Gastroesophageal sphincter (tissue), 3 donors: Measurements from ENCODE around the gene PXT1.
A peak's percentile ranks its signal among the peaks of the same experiment; 100 is the strongest.

Experiments used
- EP300 ChIP-seq: sonication (generic); formaldehyde crosslinking; IDR thresholded peaks from one replicate; pipeline ENCODE4 v1.6.1; 2017; ENCODE audit warnings: antibody characterized with exemption, mild to moderate bottlenecking
- POLR2A ChIP-seq, 2 donors: fragments of 450-650 bp; IDR thresholded peaks; one replicate each; pipeline ENCODE4 v1.6.1; 2017; ENCODE audit warnings: antibody characterized with exemption in 2 of 2, mild to moderate bottlenecking in 2 of 2, moderate library complexity in 1 of 2
- POLR2AphosphoS5 ChIP-seq: sonication (generic); formaldehyde crosslinking; IDR thresholded peaks from one replicate; pipeline ENCODE4 v1.6.1; 2017; ENCODE audit warnings: antibody characterized with exemption
- TF ChIP-seq, protein P1 (sequence below), 4 experiments: fragments of 200-600 bp in 2 of 4; fragments of 450-650 bp in 2 of 4; sonication (generic) in 1 of 4; IDR thresholded peaks; one replicate each; pipeline ENCODE4 v1.5.1; 2017 to 2019; ENCODE audit warnings: antibody characterized with exemption in 4 of 4, mild to moderate bottlenecking in 2 of 4, moderate library complexity in 2 of 4

DNA sequence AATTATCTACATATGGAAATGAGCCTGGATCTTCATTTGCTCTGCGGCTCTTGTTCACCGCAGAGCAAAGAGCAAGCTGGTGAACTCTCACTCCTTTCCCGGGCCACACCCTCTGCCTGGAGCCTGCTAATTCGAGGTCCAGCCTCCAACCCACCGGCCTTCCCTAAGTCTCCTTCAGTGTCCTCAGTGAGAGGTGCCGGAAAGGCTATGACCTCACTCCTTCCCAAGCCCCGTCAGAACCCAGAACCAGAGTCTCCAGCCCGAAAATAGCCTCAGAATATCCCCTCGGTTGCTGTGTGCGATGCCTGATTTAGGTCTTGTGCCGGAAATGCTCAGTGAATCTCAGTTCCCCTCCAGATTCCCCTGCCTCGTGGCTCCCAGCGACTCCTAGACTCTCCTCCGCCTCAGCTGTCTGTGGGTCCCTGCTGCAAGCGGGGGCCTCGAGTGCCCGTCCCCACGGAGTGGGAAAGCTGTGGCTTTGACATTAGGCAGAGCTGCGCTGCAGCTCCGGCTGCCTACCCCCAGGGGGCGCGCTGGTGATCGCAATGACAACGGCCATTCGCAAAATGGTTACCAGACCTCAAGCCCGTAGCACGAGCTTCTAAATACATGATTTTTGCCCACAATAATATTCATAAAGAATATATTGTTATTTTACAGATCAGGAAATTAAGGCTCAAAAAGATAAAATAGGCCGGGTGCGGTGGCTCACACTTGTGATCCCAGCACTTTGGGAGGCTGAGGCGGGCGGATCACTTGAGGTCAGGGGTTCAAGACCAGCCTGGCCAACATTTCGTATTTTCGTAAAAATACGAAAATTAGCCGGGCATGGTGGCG is 101.8 kb downstream of the PXT1 start:
- peak; percentile 26 for TF ChIP-seq POLR2AphosphoS5
- no peak for TF ChIP-seq POLR2A (IDR thresholded peaks at IDR 0.05)
- TF ChIP-seq, protein P1, sequence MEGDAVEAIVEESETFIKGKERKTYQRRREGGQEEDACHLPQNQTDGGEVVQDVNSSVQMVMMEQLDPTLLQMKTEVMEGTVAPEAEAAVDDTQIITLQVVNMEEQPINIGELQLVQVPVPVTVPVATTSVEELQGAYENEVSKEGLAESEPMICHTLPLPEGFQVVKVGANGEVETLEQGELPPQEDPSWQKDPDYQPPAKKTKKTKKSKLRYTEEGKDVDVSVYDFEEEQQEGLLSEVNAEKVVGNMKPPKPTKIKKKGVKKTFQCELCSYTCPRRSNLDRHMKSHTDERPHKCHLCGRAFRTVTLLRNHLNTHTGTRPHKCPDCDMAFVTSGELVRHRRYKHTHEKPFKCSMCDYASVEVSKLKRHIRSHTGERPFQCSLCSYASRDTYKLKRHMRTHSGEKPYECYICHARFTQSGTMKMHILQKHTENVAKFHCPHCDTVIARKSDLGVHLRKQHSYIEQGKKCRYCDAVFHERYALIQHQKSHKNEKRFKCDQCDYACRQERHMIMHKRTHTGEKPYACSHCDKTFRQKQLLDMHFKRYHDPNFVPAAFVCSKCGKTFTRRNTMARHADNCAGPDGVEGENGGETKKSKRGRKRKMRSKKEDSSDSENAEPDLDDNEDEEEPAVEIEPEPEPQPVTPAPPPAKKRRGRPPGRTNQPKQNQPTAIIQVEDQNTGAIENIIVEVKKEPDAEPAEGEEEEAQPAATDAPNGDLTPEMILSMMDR (IDR thresholded peaks at IDR 0.05) = peak; percentile 80 to 97 (median 92)
- no peak for TF ChIP-seq EP300
